ENCODE data around the gene THNSL1. TPM values are rescaled to one million over a fixed set of nuclear protein-coding genes. Genes with fewer than 3 reads are reported as not detected.

Gene THNSL1
- total and polyA plus RNA-seq, 8 donors, result under 0.01 to 5.0 (median 1.3) TPM

DNA sequence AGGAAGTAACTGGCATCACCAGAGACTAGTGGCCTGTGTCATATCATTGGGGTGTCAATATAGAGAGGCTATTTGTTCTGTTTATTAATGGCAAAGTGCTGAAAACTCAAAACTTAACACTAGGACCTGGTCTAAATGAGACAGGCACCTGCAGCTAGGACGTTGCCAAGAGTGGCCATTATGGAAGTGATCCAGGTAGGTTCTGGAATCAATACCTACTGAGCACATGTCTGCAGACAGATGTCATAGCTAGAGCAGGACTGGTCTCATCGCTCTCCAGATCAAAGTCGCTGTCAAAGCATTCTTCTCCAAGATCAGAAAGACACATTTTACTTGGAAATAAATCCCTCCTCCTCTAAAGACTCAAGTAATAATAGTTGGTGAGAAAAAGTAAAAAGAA, 40.3 kb downstream of the THNSL1 start:
- Histone ChIP-seq H3K27ac (no peak overlapping the region), H3K27me3 (no peaks in the 10 kb centered on the region), H3K36me3 (no peaks in the 10 kb centered on the region), H3K9me3 (no peaks in the 10 kb centered on the region), H3K4me3 (no peak overlapping the region), H3K4me1 (peaks cover 0 to 15% (median 8%) of the 10 kb centered on the region in 4 donors)
- no peak for TF ChIP-seq CTCF (IDR thresholded peaks at IDR 0.05)
- DNase-seq, result no peak
- intact Hi-C loops (cut with DNase I; ENCODE audit: low total_unique reads), result no loop called here
- 71 to 81% (median 77%) methylated on average over 3 of the region's 3 CpGs for WGBS, 5 donors

DNA sequence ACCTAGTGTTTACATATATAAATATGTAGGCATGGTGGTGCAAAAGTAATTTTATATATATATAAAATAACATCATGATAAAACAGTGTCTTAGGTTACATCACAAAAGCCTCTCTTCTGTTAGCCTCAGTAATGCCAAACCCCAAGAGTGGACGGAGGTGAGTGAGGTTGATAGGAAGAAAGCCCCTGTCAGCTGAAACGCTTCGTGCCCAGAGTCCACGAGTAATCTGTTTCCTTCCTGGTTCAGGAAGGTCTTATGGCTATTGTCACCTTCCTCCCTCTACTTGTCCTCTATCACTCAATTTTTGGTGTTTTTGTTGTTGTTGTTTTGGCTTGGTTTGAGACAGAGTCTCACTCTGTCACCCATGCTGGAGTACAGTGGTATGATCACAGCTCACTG, 41.5 kb downstream of the THNSL1 start:
- Histone ChIP-seq H3K9me3 (no peaks in the 10 kb centered on the region), H3K27me3 (no peaks in the 10 kb centered on the region), H3K27ac (peak overlapping the region in 1 of 5 donors; percentile 88), H3K4me3 (no peak overlapping the region), H3K36me3 (no peaks in the 10 kb centered on the region), H3K4me1 (peaks cover 0 to 20% (median 13%) of the 10 kb centered on the region in 4 donors)
- intact Hi-C loops (cut with DNase I; ENCODE audit: low total_unique reads), result no loop called here
- WGBS, 5 donors, result 37 to 57% (median 41%) methylated on average over 4 of the region's 4 CpGs
- TF ChIP-seq POLR2AphosphoS5 (IDR thresholded peaks at IDR 0.05), result no peak
- TF ChIP-seq CTCF (IDR thresholded peaks at IDR 0.05), result no peak
- TF ChIP-seq POLR2A (IDR thresholded peaks at IDR 0.05), result no peak
- TF ChIP-seq EP300 (IDR thresholded peaks at IDR 0.05), result no peak
- no peak for DNase-seq

- Histone ChIP-seq H3K9me3 (no peaks in the 10 kb centered on the region), H3K4me1 (peaks cover 0 to 20% (median 13%) of the 10 kb centered on the region in 4 donors), H3K36me3 (no peaks in the 10 kb centered on the region), H3K27ac (peak overlapping the region in 4 of 5 donors; percentile 44 to 88 (median 86)), H3K27me3 (no peaks in the 10 kb centered on the region), H3K4me3 (no peak overlapping the region)
- no peak for TF ChIP-seq POLR2A (IDR thresholded peaks at IDR 0.05)
- TF ChIP-seq POLR2AphosphoS5 (IDR thresholded peaks at IDR 0.05), result peak in 2 of 3 donors; percentile 60 to 63
- intact Hi-C loops (cut with DNase I; ENCODE audit: low total_unique reads), result no loop called here
- WGBS, 5 donors, result 31 to 47% (median 34%) methylated on average over 7 of the region's 7 CpGs
- peak; percentile 82 to 84 for DNase-seq
Measured at GRCh38 chr10:25059990-25060389, 43.6 kb downstream of the THNSL1 start.

DNA sequence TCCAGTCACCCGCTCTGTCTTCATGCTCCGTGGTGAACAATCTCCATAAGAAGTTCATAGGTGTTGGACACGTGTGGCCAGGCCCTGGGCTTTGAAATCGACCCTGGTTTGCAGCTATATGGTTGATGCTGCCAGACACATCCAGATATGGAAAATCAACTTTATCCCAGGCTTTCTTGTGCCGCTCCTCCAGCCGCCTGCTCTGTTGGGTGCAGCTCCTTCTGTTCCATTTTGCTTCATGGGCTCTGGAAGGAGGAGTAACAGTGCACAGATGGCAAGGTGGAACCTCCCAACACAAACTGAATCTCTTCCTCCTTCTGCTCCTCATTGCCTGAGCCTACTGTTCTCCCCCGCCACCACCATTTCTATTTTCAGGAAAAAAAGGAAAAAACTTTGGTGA, 44.7 kb downstream of the THNSL1 start:
- Histone ChIP-seq H3K36me3 (no peaks in the 10 kb centered on the region), H3K27me3 (no peaks in the 10 kb centered on the region), H3K4me3 (no peak overlapping the region), H3K9me3 (no peaks in the 10 kb centered on the region), H3K27ac (peak overlapping the region; percentile 79 to 88 (median 85)), H3K4me1 (peaks cover 0 to 20% (median 13%) of the 10 kb centered on the region in 4 donors)
- intact Hi-C loops (cut with DNase I; ENCODE audit: low total_unique reads), result no loop called here
- WGBS, 5 donors, result 89 to 96% (median 92%) methylated on average over 5 to 7 of the region's 7 CpGs
- no peak for DNase-seq
- TF ChIP-seq POLR2A (IDR thresholded peaks at IDR 0.05), result no peak
- TF ChIP-seq EP300 (IDR thresholded peaks at IDR 0.05), result no peak
- TF ChIP-seq CTCF (IDR thresholded peaks at IDR 0.05), result no peak
- no peak for TF ChIP-seq POLR2AphosphoS5 (IDR thresholded peaks at IDR 0.05)

DNA sequence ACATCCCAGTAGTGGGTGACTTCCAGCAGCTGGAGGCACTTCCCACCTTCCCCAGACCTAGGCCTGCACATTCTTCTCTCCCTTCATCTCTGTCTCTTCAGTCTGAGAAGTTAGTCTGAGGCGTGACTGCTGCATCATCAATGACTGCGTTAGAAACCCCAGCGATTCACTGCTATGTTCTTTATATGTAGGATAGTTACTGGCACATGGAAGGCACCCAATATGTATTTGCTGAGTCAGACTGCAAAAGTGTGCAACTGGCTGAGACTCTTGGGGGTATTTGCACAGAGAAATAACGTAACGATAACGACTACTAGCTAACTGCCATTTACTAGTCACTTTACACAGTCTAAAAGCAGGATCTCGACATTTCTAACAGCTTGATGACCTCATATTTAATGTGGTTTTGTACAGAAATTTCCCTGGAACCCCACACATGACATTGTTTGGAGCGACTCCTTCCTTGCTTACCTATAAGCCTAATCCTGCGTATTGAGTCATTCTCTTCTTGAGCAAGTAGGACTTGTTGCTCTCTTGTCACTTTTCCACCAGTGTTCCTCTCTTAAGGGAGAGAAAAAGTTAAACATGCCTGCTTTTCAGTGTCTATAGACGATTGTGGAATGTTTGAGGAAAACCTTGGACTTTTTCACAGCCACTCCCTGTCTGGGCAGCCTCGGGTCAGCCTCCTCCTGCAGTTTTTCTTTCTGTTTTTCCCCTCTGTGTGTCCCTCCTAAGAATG, 45.5 kb downstream of the THNSL1 start:
- intact Hi-C loops (cut with DNase I; ENCODE audit: low total_unique reads), result no loop called here
- Histone ChIP-seq H3K9me3 (no peaks in the 10 kb centered on the region), H3K27me3 (no peaks in the 10 kb centered on the region), H3K4me1 (peaks cover 0 to 20% (median 13%) of the 10 kb centered on the region in 4 donors), H3K36me3 (no peaks in the 10 kb centered on the region), H3K27ac (peak overlapping the region; percentile 79 to 88 (median 85)), H3K4me3 (no peak overlapping the region)
- TF ChIP-seq CTCF (IDR thresholded peaks at IDR 0.05) (no peak), POLR2AphosphoS5 (IDR thresholded peaks at IDR 0.05) (no peak), POLR2A (IDR thresholded peaks at IDR 0.05) (no peak), EP300 (IDR thresholded peaks at IDR 0.05) (no peak)
- peak in 1 of 2 donors; percentile 43 for DNase-seq
- WGBS, 5 donors, result 44 to 57% (median 54%) methylated on average over 11 of the region's 11 CpGs
